Heart left ventricle (tissue), 16 donors: ENCODE data around the gene MAP1LC3A. TPM values are rescaled to one million over a fixed set of nuclear protein-coding genes. Genes with fewer than 3 reads are reported as not detected.
A peak's percentile ranks its signal among the peaks of the same experiment; 100 is the strongest.

Experiments used
- ATAC-seq, 4 donors: fragments of 200-7000 bp; cut with Tn5 transposase; one replicate each; pipeline ENCODE4 v1.9.1; 2020 to 2022; ENCODE audit warnings: moderate library complexity in 4 of 4, mild to moderate bottlenecking in 3 of 4, moderate number of reproducible peaks in 1 of 4
- DNase-seq, 5 donors: peaks; one replicate each; pipeline ENCODE4 v3.0.0-alpha.2; 2020
- H3K27ac ChIP-seq, 12 donors: fragments of 200-600 bp; sonication (generic) in 4 of 12; one replicate each; pipeline versions ENCODE4 v1.5.0 to v1.8.0; 2016 to 2022; ENCODE audit warnings: mild to moderate bottlenecking in 2 of 12
- H3K27me3 ChIP-seq, 9 donors: fragments of 200-600 bp; sonication (generic) in 2 of 9; one replicate each; pipeline versions ENCODE4 v1.5.1 to v1.8.0; 2016 to 2022; ENCODE audit warnings: mild to moderate bottlenecking in 3 of 9
- H3K36me3 ChIP-seq, 9 donors: fragments of 200-600 bp; sonication (generic) in 2 of 9; one replicate each; pipeline versions ENCODE4 v1.5.0 to v1.8.0; 2018 to 2022; ENCODE audit warnings: mild to moderate bottlenecking in 2 of 9
- H3K4me1 ChIP-seq, 12 donors: fragments of 200-600 bp; sonication (generic) in 4 of 12; one replicate each; pipeline versions ENCODE4 v1.5.0 to v1.8.0; 2016 to 2022; ENCODE audit warnings: mild to moderate bottlenecking in 3 of 12
- H3K4me3 ChIP-seq, 12 donors: fragments of 200-600 bp; sonication (generic) in 4 of 12; one replicate each; pipeline versions ENCODE4 v1.5.0 to v1.8.0; 2017 to 2022; ENCODE audit warnings: mild to moderate bottlenecking in 9 of 12, moderate library complexity in 4 of 12
- H3K9me3 ChIP-seq, 12 donors: fragments of 200-600 bp; sonication (generic) in 4 of 12; one replicate each; pipeline versions ENCODE4 v1.5.0 to v1.8.0; 2016 to 2022; ENCODE audit warnings: mild to moderate bottlenecking in 1 of 12
- POLR2A ChIP-seq, 2 donors: fragments of 450-650 bp; IDR thresholded peaks; one replicate each; pipeline ENCODE4 v1.6.1; 2017; ENCODE audit warnings: antibody characterized with exemption in 2 of 2, mild to moderate bottlenecking in 2 of 2, moderate library complexity in 2 of 2
- WGBS, 4 donors: extraction: QIAGEN DNeasy Blood & Tissue Kit in 2 of 4; methylation state at CpG; one replicate each; pipeline versions ENCODE4 v1.1.5 to v1.1.7; 2013 to 2018; 5-methylcytosine and 5-hydroxymethylcytosine counted together
- intact Hi-C, 10 donors: fragments of 100-400 bp; cut with DNase I; formaldehyde crosslinking; loops; one replicate each; pipeline versions ENCODE4 v1.11.1 to v1.14.2; 2022
- polyA plus RNA-seq, 2 donors: library from polyadenylated mRNA; stranded (reverse); fragments of 200-250 nt; gene quantifications; one replicate each; pipeline ENCODE4 v1.2.3, GENCODE V29; 2013
- total RNA-seq, 9 donors: library from RNA; depleted of rRNA in 2 of 9; stranded (reverse); fragments of >200 nt in 2 of 9; fragmentation: NEBNext Ultra II Directional in 3 of 9; extraction: Animal tissue kit (Norgen Biotek cat#: 25700) in 3 of 9; gene quantifications; one replicate each; pipeline versions ENCODE4 v1.1.0 to v1.2.4, GENCODE V29; 2016 to 2023
- TF ChIP-seq, protein P1 (sequence below), 12 donors: fragments of 200-600 bp; sonication (generic) in 4 of 12; IDR thresholded peaks; one replicate each; pipeline versions ENCODE4 v1.5.0 to v1.8.0; 2018 to 2022; ENCODE audit warnings: antibody characterized with exemption in 12 of 12, mild to moderate bottlenecking in 5 of 12
- donor health status: ischemic (EF 13 %, LVEDD 7.1; RV severe dilation, severe dysfunction).
- donor health status: healthy with polysubstance abuse.
- donor health status: DM: no; HTN: yes; CAD: no.
- donor health status: DM: no; HTN: no; CAD: no.
- donor health status: ischemic (EF 25% LVEDD 6.9; RV normal size, moderate dysfunction).
- donor health status: ischemic (EF 25% LVEDD 5.7; RV mildly dilated, moderate dysfunction).
- donor health status: healthy.
- donor health status: DM: yes; HTN: yes; CAD: no.
- donor health status: ischemic (EF 35%, LVEDD 5.7; RV mildly dilated, moderate dysfunction).
- donor health status: nonischemic (EF 11% LVEDD 7.7; RV severe dilation, severe dysfunction).
- donor health status: DM: yes; HTN: yes; CAD: no.
- donor health status: PGD.
- donor health status: ischemic (EF 29% LVEDD 5.4; RV normal size, mild dysfunction).
- donor health status: nonischemic (EF 23%, LVEDD 6.1; RV moderate dilation, normal function).

The MAP1LC3A gene
- total and polyA plus RNA-seq, 11 donors = 42.8 to 212 (median 88.6) TPM

DNA sequence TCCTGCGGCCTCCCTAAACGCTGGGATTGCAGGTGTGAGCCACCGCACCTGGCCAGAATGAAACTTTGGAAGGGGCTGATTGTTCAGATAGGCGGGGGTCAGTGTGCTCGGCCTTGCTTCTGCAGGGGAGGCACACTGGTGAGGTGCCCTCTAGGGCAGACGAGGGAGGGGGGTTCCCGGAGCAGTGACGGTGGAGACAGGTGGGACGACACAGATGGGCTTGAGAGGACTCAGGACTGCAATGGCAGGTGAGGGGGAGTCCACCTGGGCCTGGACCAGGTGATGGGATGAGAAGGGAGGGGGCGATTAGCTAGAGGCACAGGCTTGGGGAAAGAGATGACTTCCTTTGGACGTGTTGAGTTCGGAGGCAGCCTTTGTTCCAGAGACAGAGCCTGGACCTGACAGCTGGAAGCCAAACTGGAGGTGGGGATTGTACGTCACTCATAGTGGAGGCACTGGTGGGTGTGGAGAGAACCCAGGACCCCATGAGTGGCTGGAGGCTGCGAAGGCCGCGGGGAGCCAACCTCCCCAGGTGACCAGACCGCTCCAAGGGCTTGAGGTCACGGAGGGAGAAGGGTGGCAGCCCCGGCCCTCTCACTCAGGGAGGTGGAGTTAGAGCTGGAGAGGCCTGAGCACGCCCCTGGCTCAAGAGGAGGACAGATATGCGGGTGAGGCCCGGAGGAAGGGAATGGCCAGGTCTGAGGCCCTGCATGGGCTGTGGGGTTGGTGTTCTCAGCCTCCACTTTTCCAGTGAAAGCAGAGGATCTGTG is 10.5 kb upstream of the MAP1LC3A start:
- WGBS, 4 donors = 92 to 93% (median 93%) methylated on average over 21 to 22 of the region's 22 CpGs
- ATAC-seq = no peak
- no peak for TF ChIP-seq POLR2A (IDR thresholded peaks at IDR 0.05)
- TF ChIP-seq, protein P1, sequence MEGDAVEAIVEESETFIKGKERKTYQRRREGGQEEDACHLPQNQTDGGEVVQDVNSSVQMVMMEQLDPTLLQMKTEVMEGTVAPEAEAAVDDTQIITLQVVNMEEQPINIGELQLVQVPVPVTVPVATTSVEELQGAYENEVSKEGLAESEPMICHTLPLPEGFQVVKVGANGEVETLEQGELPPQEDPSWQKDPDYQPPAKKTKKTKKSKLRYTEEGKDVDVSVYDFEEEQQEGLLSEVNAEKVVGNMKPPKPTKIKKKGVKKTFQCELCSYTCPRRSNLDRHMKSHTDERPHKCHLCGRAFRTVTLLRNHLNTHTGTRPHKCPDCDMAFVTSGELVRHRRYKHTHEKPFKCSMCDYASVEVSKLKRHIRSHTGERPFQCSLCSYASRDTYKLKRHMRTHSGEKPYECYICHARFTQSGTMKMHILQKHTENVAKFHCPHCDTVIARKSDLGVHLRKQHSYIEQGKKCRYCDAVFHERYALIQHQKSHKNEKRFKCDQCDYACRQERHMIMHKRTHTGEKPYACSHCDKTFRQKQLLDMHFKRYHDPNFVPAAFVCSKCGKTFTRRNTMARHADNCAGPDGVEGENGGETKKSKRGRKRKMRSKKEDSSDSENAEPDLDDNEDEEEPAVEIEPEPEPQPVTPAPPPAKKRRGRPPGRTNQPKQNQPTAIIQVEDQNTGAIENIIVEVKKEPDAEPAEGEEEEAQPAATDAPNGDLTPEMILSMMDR (IDR thresholded peaks at IDR 0.05) = no peak

DNA sequence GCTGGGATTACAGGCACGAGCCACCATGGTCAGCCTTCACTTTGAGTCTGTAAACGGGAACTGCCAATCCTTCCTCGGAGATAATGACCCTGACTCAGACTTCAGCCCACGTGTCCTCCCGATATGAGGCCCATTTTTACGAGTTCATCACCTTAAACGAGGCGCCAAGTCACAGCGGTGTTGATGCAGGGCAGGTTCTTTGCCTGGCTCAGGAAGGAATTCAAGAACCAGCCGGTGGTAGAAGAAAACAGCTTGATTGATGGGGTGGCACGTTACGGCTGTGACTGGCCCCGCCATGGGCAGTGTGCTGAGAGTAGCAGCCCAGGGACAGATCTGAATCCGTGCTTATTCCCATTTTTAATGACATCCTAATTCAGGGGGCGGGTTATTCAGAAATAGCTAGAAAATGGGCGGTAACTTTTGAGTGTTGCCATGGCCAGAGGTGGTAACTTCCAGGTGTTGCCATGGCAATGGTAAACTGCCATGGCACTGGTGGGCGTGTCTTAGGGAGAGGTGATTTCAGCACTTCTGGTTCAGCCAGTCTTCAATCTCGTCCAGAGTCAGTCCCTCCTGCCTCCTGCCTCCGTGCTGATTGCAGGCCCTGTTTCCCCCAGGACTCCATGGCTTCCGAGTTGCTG is 9.1 kb upstream of the MAP1LC3A start:
- H3K9me3 ChIP-seq = no peaks in the 10 kb centered on the region
- TF ChIP-seq, protein P1 (IDR thresholded peaks at IDR 0.05) = no peak
- no peak for TF ChIP-seq POLR2A (IDR thresholded peaks at IDR 0.05)
- peak in 1 of 5 donors; percentile 38 for DNase-seq
- whole genome bisulfite sequencing, 4 donors = 70 to 79% (median 75%) methylated on average over 20 of the region's 20 CpGs
- H3K27me3 ChIP-seq = no peaks in the 10 kb centered on the region
- intact Hi-C loops = no loop called here
- no peaks in the 10 kb centered on the region for H3K36me3 ChIP-seq
- no peak overlapping the region for H3K27ac ChIP-seq
- no peak for ATAC-seq
- peaks cover 0 to 13% (median 6%) of the 10 kb centered on the region in 12 donors for H3K4me1 ChIP-seq
- no peak overlapping the region for H3K4me3 ChIP-seq

More for the DNA sequence above, 10.5 kb upstream of the MAP1LC3A start:
- no peaks in the 10 kb centered on the region for H3K27me3 ChIP-seq
- no peak overlapping the region for H3K27ac ChIP-seq
- intact Hi-C loops = no loop called here
- no peaks in the 10 kb centered on the region for H3K36me3 ChIP-seq
- H3K4me1 ChIP-seq = peaks cover 0 to 12% (median 1%) of the 10 kb centered on the region in 12 donors
- peak in 1 of 5 donors; percentile 30 for DNase-seq
- H3K9me3 ChIP-seq = no peaks in the 10 kb centered on the region
- no peak overlapping the region for H3K4me3 ChIP-seq

DNA sequence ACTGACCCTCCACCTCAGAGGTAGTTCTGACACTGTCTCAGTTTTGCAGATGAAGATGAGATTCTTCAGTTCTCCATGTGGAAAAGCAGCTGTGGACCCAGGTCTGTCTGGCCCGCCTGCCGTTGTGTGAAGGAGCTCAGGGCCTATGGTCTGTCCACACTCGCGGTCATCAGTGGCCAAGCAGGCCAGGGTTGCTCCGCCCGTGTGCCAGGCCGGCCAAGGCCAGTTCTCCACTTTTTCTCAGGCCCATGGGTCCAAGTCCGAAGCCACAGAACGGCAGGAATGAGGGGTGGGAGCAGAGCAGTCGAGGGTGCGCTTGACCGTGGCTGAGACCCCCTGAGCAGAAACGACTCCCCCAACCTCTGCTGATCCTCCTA is 8.6 kb upstream of the MAP1LC3A start:
- Histone ChIP-seq H3K27ac (no peak overlapping the region), H3K27me3 (no peaks in the 10 kb centered on the region), H3K9me3 (no peaks in the 10 kb centered on the region), H3K4me3 (no peak overlapping the region), H3K4me1 (peaks cover 0 to 12% (median 5%) of the 10 kb centered on the region in 12 donors), H3K36me3 (no peaks in the 10 kb centered on the region)
- TF ChIP-seq, protein P1 (IDR thresholded peaks at IDR 0.05) = no peak
- no peak for TF ChIP-seq POLR2A (IDR thresholded peaks at IDR 0.05)
- ATAC-seq (no peak), DNase-seq (peak in 1 of 5 donors; percentile 53)
- intact Hi-C loops = loop anchor here in 1 of 10 donors (10.0 kb wide), 1 partner anchor 155 kb away; the partner anchor contains the start of gene TP53INP2
- 91 to 94% (median 94%) methylated on average over 13 of the region's 13 CpGs for WGBS, 4 donors

DNA sequence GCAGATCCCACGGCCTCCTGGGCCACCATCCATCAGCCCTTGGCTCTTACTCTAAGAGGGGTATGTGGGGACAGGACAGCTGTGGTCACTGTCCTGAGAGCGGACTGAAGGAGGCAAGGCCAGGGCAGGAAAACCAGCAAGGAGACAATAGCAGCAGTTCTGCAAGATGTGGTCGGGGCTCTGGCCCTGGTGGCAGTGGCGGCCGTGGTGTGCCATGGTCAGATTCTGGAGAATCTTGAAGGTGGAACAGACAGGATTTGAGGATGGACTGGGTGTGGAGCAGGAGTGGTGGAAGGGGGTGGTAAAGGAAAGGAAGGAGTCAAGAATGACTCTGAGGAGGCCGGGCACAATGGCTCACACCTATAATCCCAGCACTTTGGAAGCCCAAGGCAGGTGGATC is 5.9 kb upstream of the MAP1LC3A start:
- no peaks in the 10 kb centered on the region for H3K9me3 ChIP-seq
- DNase-seq (peak in 1 of 5 donors; percentile 21), ATAC-seq (no peak)
- intact Hi-C loops = loop anchor here in 1 of 10 donors (10.0 kb wide), 1 partner anchor 152 kb away; the partner anchor contains the start of gene TP53INP2
- 95 to 96% (median 96%) methylated on average over 6 of the region's 6 CpGs for WGBS, 4 donors
- peaks cover 0 to 15% (median 5%) of the 10 kb centered on the region in 12 donors for H3K4me1 ChIP-seq
- TF ChIP-seq, protein P1 (IDR thresholded peaks at IDR 0.05) = no peak
- no peak for TF ChIP-seq POLR2A (IDR thresholded peaks at IDR 0.05)
- H3K4me3 ChIP-seq = no peak overlapping the region
- no peaks in the 10 kb centered on the region for H3K36me3 ChIP-seq
- no peaks in the 10 kb centered on the region for H3K27me3 ChIP-seq
- H3K27ac ChIP-seq = peak overlapping the region in 2 of 12 donors; percentile 19 to 39
